Neural progenitor cell (in vitro differentiated cells): ENCODE measurements around the gene DTNB. TPM values are rescaled to one million over a fixed set of nuclear protein-coding genes. Genes with fewer than 3 reads are reported as not detected.
"Not testable (repeated sequence)": the region's sequence is repeated elsewhere in the genome, so short reads cannot be mapped to it uniquely, and the experiment has no call there.

Experiments used
- DNase-seq: peaks from one replicate; pipeline ENCODE4 v3.0.0-alpha.2; 2016; ENCODE audit warnings: low spot score
- H2AFZ ChIP-seq: fragments of 200-600 bp; sonication (generic); replicated peaks from 2 replicates; pipeline ENCODE4 v1.6.1; 2016; ENCODE audit warnings: antibody characterized with exemption
- H3F3A ChIP-seq: fragments of 200-600 bp; sonication (generic); 2 replicates; pipeline ENCODE4 v1.6.1; 2016; ENCODE audit warnings: antibody characterized with exemption, low read depth
- H3K27ac ChIP-seq: fragments of 200-600 bp; sonication (generic); 2 replicates; pipeline ENCODE4 v1.5.1; 2016; ENCODE audit warnings: mild to moderate bottlenecking
- H3K27me3 ChIP-seq: fragments of 200-600 bp; sonication (generic); 2 replicates; pipeline ENCODE4 v1.6.1; 2016; ENCODE audit warnings: mild to moderate bottlenecking, moderate library complexity
- H3K36me3 ChIP-seq: fragments of 200-600 bp; sonication (generic); 2 replicates; pipeline ENCODE4 v1.5.1; 2016
- H3K4me1 ChIP-seq: fragments of 200-600 bp; sonication (generic); 2 replicates; pipeline ENCODE4 v1.6.1; 2016; ENCODE audit warnings: mixed run types
- H3K4me2 ChIP-seq: fragments of 200-600 bp; sonication (generic); 2 replicates; pipeline ENCODE4 v1.6.1; 2016
- H3K4me3 ChIP-seq: fragments of 200-600 bp; sonication (generic); 2 replicates; pipeline ENCODE4 v1.5.1; 2016
- H3K79me2 ChIP-seq: fragments of 200-600 bp; sonication (generic); 2 replicates; pipeline ENCODE4 v1.6.1; 2016; ENCODE audit warnings: low read depth
- H3K9ac ChIP-seq: fragments of 200-600 bp; sonication (generic); 2 replicates; pipeline ENCODE4 v1.6.1; 2016
- H3K9me3 ChIP-seq: fragments of 200-600 bp; sonication (generic); 2 replicates; pipeline ENCODE4 v1.5.1; 2016; ENCODE audit warnings: low read depth
- H4K20me1 ChIP-seq: fragments of 200-600 bp; sonication (generic); 2 replicates; pipeline ENCODE4 v1.6.1; 2016; ENCODE audit warnings: low read depth
- H3K27ac Mint-ChIP-seq: 3 replicates; pipeline ENCODE4 v1.8.0; 2021; ENCODE audit warnings: mixed read lengths
- H3K27me3 Mint-ChIP-seq: 2 replicates; pipeline ENCODE4 v1.8.0; 2022; ENCODE audit warnings: low read depth, mild to moderate bottlenecking, inconsistent platforms, moderate library complexity, mixed read lengths; ENCODE audit not compliant: insufficient read depth
- H3K36me3 Mint-ChIP-seq: 3 replicates; pipeline ENCODE4 v1.8.0; 2021; ENCODE audit warnings: mixed read lengths
- H3K4me1 Mint-ChIP-seq: 3 replicates; pipeline ENCODE4 v1.8.0; 2021; ENCODE audit warnings: mixed read lengths
- H3K4me3 Mint-ChIP-seq: 3 replicates; pipeline ENCODE4 v1.8.0; 2021; ENCODE audit warnings: mild to moderate bottlenecking, moderate library complexity, mixed read lengths
- H3K9me3 Mint-ChIP-seq: 3 replicates; pipeline ENCODE4 v1.8.0; 2020; ENCODE audit warnings: mixed read lengths
- CTCF ChIP-seq: fragments of 200-600 bp; sonication (generic); IDR thresholded peaks from 2 replicates; pipeline ENCODE4 v1.5.1; 2017; ENCODE audit warnings: antibody characterized with exemption, mild to moderate bottlenecking
- EZH2 ChIP-seq: fragments of 200-600 bp; sonication (generic); IDR thresholded peaks from 2 replicates; pipeline ENCODE4 v1.6.1; 2017; ENCODE audit warnings: antibody characterized with exemption, mild to moderate bottlenecking, moderate library complexity
- EZH2phosphoT487 ChIP-seq: fragments of 200-600 bp; sonication (generic); IDR thresholded peaks from 2 replicates; pipeline ENCODE4 v1.6.1; 2017; ENCODE audit warnings: antibody characterized with exemption
- total RNA-seq: library from RNA; depleted of rRNA; stranded (reverse); fragments of >200 nt; gene quantifications from 2 replicates; pipeline ENCODE4 v1.2.3, GENCODE V29; 2015; ENCODE audit warnings: low replicate concordance

DTNB gene
- total RNA-seq, 1 donor from 2014 or later, result 27.1 TPM

GRCh38 chr2:25409044-25409443 is 264.3 kb downstream of the DTNB start:
- Histone ChIP-seq H3K27ac (no peak overlapping the region), H3F3A (no peaks in the 10 kb centered on the region), H2AFZ (no peak overlapping the region), H3K9me3 (no peaks in the 10 kb centered on the region), H3K4me2 (no peak overlapping the region), H3K79me2 (no peaks in the 10 kb centered on the region), H3K9ac (no peak overlapping the region), H3K4me3 (no peak overlapping the region), H4K20me1 (no peaks in the 10 kb centered on the region), H3K27me3 (no peaks in the 10 kb centered on the region), H3K4me1 (no peaks in the 10 kb centered on the region), H3K36me3 (no peaks in the 10 kb centered on the region)
- Mint-ChIP-seq H3K4me3 (no peak overlapping the region), H3K4me1 (no peaks in the 10 kb centered on the region), H3K36me3 (peaks cover 6% of the 10 kb centered on the region), H3K27ac (no peak overlapping the region), H3K9me3 (no peaks in the 10 kb centered on the region), H3K27me3 (no peaks in the 10 kb centered on the region)
- no peak for TF ChIP-seq CTCF
- no peak for DNase-seq

GRCh38 chr2:25405611-25406295 is 267.6 kb downstream of the DTNB start:
- Mint-ChIP-seq H3K4me3 (no peak overlapping the region), H3K27ac (no peak overlapping the region), H3K27me3 (no peaks in the 10 kb centered on the region), H3K36me3 (peaks cover 4% of the 10 kb centered on the region), H3K9me3 (no peaks in the 10 kb centered on the region), H3K4me1 (peaks cover 11% of the 10 kb centered on the region)
- DNase-seq, result no peak
- no peak for TF ChIP-seq EZH2phosphoT487
- Histone ChIP-seq H3K27ac (no peak overlapping the region), H3K4me3 (no peak overlapping the region), H3K4me1 (peaks cover 4% of the 10 kb centered on the region), H3K27me3 (no peaks in the 10 kb centered on the region), H3K9ac (no peak overlapping the region), H3K36me3 (no peaks in the 10 kb centered on the region), H3K79me2 (no peaks in the 10 kb centered on the region), H3F3A (no peaks in the 10 kb centered on the region), H3K4me2 (no peak overlapping the region), H3K9me3 (no peaks in the 10 kb centered on the region), H4K20me1 (no peaks in the 10 kb centered on the region), H2AFZ (no peak overlapping the region)

GRCh38 chr2:25403120-25403760 is 270.1 kb downstream of the DTNB start:
- not testable (repeated sequence) for H3K9me3 ChIP-seq, H3K4me3 Mint-ChIP-seq, H3K36me3 ChIP-seq, H3K4me1 ChIP-seq, H3K9me3 Mint-ChIP-seq, H3K4me2 ChIP-seq, H3K79me2 ChIP-seq, H3K27ac Mint-ChIP-seq, H3K27ac ChIP-seq, H3K4me3 ChIP-seq, DNase-seq, H3K27me3 Mint-ChIP-seq, H4K20me1 ChIP-seq, H3K9ac ChIP-seq, H3K27me3 ChIP-seq, H3F3A ChIP-seq, H2AFZ ChIP-seq, H3K36me3 Mint-ChIP-seq
- H3K4me1 Mint-ChIP-seq, result peaks cover 22% of the 10 kb centered on the region

GRCh38 chr2:25402477-25402876 is 270.9 kb downstream of the DTNB start:
- peaks cover 2% of the 10 kb centered on the region for H3K27me3 Mint-ChIP-seq
- no peaks in the 10 kb centered on the region for H3K79me2 ChIP-seq
- peaks cover 22% of the 10 kb centered on the region for H3K4me1 Mint-ChIP-seq
- H2AFZ ChIP-seq, result no peak overlapping the region
- no peaks in the 10 kb centered on the region for H3K36me3 ChIP-seq
- no peaks in the 10 kb centered on the region for H3F3A ChIP-seq
- H3K4me2 ChIP-seq, result no peak overlapping the region
- H3K4me3 Mint-ChIP-seq, result no peak overlapping the region
- no peak overlapping the region for H3K4me3 ChIP-seq
- no peaks in the 10 kb centered on the region for H3K9me3 ChIP-seq
- no peak overlapping the region for H3K9ac ChIP-seq
- no peak for TF ChIP-seq EZH2
- no peak for TF ChIP-seq EZH2phosphoT487
- TF ChIP-seq CTCF, result no peak
- H3K27ac Mint-ChIP-seq, result no peak overlapping the region
- DNase-seq, result no peak
- no peaks in the 10 kb centered on the region for H3K27me3 ChIP-seq
- peaks cover 4% of the 10 kb centered on the region for H3K36me3 Mint-ChIP-seq
- H3K4me1 ChIP-seq, result peaks cover 4% of the 10 kb centered on the region
- H3K9me3 Mint-ChIP-seq, result no peaks in the 10 kb centered on the region
- no peak overlapping the region for H3K27ac ChIP-seq
- no peaks in the 10 kb centered on the region for H4K20me1 ChIP-seq
